Loucy (cell line): ENCODE data around the gene ASPSCR1.

Experiments
- H2AFZ ChIP-seq: fragments of 200-600 bp; sonication (generic); 2 replicates; pipeline ENCODE4 v1.6.0; 2016; ENCODE audit warnings: antibody characterized with exemption, mild to moderate bottlenecking, low read length, moderate library complexity
- H3F3A ChIP-seq: fragments of 200-600 bp; 2 replicates; pipeline ENCODE4 v1.6.0; 2016; ENCODE audit warnings: antibody characterized with exemption, low read depth, mild to moderate bottlenecking
- H3K27me3 ChIP-seq: fragments of 200-600 bp; sonication (generic); 2 replicates; pipeline ENCODE4 v1.6.1; 2014; ENCODE audit warnings: low read length, mild to moderate bottlenecking; ENCODE audit not compliant: insufficient read depth, poor library complexity, severe bottlenecking
- H3K36me3 ChIP-seq: fragments of 200-600 bp; sonication (generic); 2 replicates; pipeline ENCODE4 v1.6.1; 2016; ENCODE audit warnings: low read length; ENCODE audit not compliant: insufficient read depth
- H3K4me1 ChIP-seq: fragments of 200-600 bp; sonication (generic); 2 replicates; pipeline ENCODE4 v1.5.1; 2014; ENCODE audit warnings: low read length, mild to moderate bottlenecking; ENCODE audit not compliant: insufficient read depth, poor library complexity, severe bottlenecking
- H3K4me2 ChIP-seq: fragments of 200-600 bp; sonication (generic); 2 replicates; pipeline ENCODE4 v1.6.0; 2014; ENCODE audit warnings: antibody characterized with exemption, low read length, low read depth, mild to moderate bottlenecking; ENCODE audit not compliant: poor library complexity, severe bottlenecking
- H3K4me3 ChIP-seq: fragments of 200-600 bp; sonication (generic); 2 replicates; pipeline ENCODE4 v1.5.1; 2014; ENCODE audit warnings: low read length, mild to moderate bottlenecking, mixed read lengths; ENCODE audit not compliant: poor library complexity, severe bottlenecking
- H3K79me2 ChIP-seq: fragments of 200-600 bp; sonication (generic); 2 replicates; pipeline ENCODE4 v1.6.1; 2014; ENCODE audit warnings: low read length; ENCODE audit not compliant: insufficient read depth
- H3K9ac ChIP-seq: fragments of 200-600 bp; sonication (generic); 2 replicates; pipeline ENCODE4 v1.6.0; 2014; ENCODE audit warnings: mild to moderate bottlenecking, low read depth, low read length, moderate library complexity; ENCODE audit not compliant: poor library complexity, severe bottlenecking
- H3K9me2 ChIP-seq: fragments of 200-600 bp; sonication (generic); replicated peaks from 2 replicates; pipeline ENCODE4 v1.6.1; 2016; ENCODE audit warnings: low read depth, low read length, mixed read lengths
- H3K9me3 ChIP-seq: fragments of 200-600 bp; sonication (generic); 2 replicates; pipeline ENCODE4 v1.6.1; 2014; ENCODE audit warnings: mild to moderate bottlenecking, antibody characterized with exemption, low read length, low read depth; ENCODE audit not compliant: insufficient read depth
- H4K20me1 ChIP-seq: fragments of 200-600 bp; sonication (generic); 2 replicates; pipeline ENCODE4 v1.6.0; 2014; ENCODE audit warnings: antibody characterized with exemption, low read length, mild to moderate bottlenecking; ENCODE audit not compliant: insufficient read depth, poor library complexity, severe bottlenecking
- EZH2phosphoT487 ChIP-seq: fragments of 200-600 bp; IDR thresholded peaks from 2 replicates; pipeline ENCODE4 v1.6.1; 2018; ENCODE audit warnings: antibody characterized with exemption, mild to moderate bottlenecking, moderate library complexity, borderline replicate concordance
- TF ChIP-seq, protein P1 (sequence below): fragments of 200-600 bp; sonication (generic); conservative IDR thresholded peaks from 2 replicates; pipeline ENCODE4 v1.5.1; 2014; ENCODE audit warnings: mild to moderate bottlenecking, antibody characterized with exemption, low read length

Gene ASPSCR1

DNA sequence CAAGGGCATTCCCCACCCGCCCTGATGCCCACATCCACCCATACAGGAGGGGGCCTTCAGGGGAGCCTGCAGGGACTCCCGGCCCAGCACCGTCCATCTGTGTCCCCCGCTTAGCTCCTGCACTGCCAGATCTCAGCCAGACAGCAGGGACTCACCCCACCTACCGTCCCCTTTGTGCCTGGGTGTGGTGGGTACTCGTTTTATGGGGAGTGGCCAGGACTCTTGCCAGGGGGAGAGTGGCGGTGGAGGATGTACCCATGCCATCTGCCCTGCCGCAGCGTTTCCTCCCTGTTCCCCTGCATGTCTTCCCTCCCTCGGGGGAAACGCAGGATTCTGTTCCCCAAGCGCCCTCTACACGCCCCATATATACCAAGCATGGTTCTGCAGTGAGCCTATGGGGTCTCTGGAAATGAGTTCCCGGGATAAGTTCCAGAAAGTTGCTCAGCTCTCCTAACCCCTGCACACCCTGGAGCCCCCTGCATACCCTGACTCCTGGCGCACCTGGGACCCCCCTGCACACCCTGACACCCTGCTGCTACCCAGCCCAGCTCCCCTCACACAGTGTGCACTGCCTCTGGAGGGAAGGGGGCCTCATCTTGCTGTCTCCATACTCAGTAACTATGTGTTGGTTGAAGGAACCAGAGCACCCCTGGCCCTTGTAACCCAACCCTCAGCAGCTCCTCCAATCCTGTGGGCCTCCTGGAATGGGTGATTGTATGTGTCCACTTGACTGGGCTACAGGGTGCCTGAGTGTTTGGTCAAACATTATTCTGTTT lies 45.7 kb upstream of the ASPSCR1 start:
- Histone ChIP-seq H3F3A (no peaks in the 10 kb centered on the region), H3K9me3 (no peaks in the 10 kb centered on the region), H3K4me3 (no peak overlapping the region), H3K4me2 (no peak overlapping the region), H3K9ac (no peak overlapping the region), H3K79me2 (peaks cover 8% of the 10 kb centered on the region), H3K9me2 (no peaks in the 10 kb centered on the region), H4K20me1 (no peaks in the 10 kb centered on the region), H3K4me1 (peaks cover under 1% of the 10 kb centered on the region), H3K27me3 (no peaks in the 10 kb centered on the region), H2AFZ (no peak overlapping the region), H3K36me3 (no peaks in the 10 kb centered on the region)
- TF ChIP-seq, protein P1, sequence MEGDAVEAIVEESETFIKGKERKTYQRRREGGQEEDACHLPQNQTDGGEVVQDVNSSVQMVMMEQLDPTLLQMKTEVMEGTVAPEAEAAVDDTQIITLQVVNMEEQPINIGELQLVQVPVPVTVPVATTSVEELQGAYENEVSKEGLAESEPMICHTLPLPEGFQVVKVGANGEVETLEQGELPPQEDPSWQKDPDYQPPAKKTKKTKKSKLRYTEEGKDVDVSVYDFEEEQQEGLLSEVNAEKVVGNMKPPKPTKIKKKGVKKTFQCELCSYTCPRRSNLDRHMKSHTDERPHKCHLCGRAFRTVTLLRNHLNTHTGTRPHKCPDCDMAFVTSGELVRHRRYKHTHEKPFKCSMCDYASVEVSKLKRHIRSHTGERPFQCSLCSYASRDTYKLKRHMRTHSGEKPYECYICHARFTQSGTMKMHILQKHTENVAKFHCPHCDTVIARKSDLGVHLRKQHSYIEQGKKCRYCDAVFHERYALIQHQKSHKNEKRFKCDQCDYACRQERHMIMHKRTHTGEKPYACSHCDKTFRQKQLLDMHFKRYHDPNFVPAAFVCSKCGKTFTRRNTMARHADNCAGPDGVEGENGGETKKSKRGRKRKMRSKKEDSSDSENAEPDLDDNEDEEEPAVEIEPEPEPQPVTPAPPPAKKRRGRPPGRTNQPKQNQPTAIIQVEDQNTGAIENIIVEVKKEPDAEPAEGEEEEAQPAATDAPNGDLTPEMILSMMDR, result no peak
- TF ChIP-seq EZH2phosphoT487, result no peak

DNA sequence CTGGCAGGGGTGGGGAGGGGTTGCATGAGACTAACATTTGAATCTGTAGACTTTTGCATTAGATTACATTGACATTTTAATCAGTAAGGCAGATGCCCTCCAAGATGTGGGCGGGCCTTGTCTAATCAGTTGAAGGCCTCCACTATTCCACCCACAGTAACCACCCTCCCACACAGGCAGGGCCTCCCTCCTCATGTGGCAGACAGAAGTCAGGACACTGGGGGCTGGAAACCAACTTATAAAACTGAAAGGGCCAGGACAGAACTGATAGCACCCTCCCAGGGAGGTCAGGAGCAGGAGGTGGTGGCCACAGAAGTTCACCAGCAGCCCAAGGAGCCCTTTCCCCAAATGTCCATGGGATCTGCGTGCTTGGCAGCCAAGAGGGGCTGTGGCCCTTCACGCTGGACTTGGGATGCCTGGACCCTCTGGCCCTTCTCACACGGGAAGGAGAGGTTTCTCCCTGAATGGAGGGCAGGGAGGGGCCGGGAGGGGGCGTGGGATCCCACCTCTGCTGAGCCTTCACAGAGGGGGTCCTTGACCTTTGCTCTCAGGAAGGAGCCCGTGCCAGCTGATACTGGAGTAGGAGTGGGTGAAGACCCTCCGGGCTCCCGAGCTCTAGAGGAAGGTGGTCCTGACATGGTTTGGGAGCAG lies 45.0 kb upstream of the ASPSCR1 start:
- H3K4me2 ChIP-seq, result no peak overlapping the region
- no peak overlapping the region for H2AFZ ChIP-seq
- H3K4me3 ChIP-seq, result no peak overlapping the region
- no peaks in the 10 kb centered on the region for H3K36me3 ChIP-seq
- no peaks in the 10 kb centered on the region for H3K4me1 ChIP-seq
- no peaks in the 10 kb centered on the region for H3K9me3 ChIP-seq
- peaks cover 6% of the 10 kb centered on the region; the same call in 1 of the 2 replicates for H3K79me2 ChIP-seq
- no peaks in the 10 kb centered on the region for H3K27me3 ChIP-seq
- no peaks in the 10 kb centered on the region for H3K9me2 ChIP-seq
- no peaks in the 10 kb centered on the region for H3F3A ChIP-seq
- H4K20me1 ChIP-seq, result no peaks in the 10 kb centered on the region
- no peak for TF ChIP-seq EZH2phosphoT487
- TF ChIP-seq, protein P1, result no peak
- no peak overlapping the region for H3K9ac ChIP-seq

GRCh38 chr17:81933178-81933699 lies 44.2 kb upstream of the ASPSCR1 start:
- Histone ChIP-seq H3K4me2 (no peak overlapping the region), H3K9me2 (no peaks in the 10 kb centered on the region), H3K36me3 (no peaks in the 10 kb centered on the region), H3F3A (no peaks in the 10 kb centered on the region), H3K27me3 (no peaks in the 10 kb centered on the region), H4K20me1 (no peaks in the 10 kb centered on the region), H3K9ac (no peak overlapping the region), H3K79me2 (peaks cover 6% of the 10 kb centered on the region; the same call in 1 of the 2 replicates), H3K4me3 (no peak overlapping the region), H3K9me3 (no peaks in the 10 kb centered on the region), H3K4me1 (no peaks in the 10 kb centered on the region), H2AFZ (no peak overlapping the region)
- TF ChIP-seq EZH2phosphoT487, result no peak
- TF ChIP-seq, protein P1, result no peak
